Stimulated activated CD8-positive, alpha-beta memory T cell treated with anti-CD3 and anti-CD28 coated beads, Interleukin-4, amount 100 ng/mL, for 48 hours (primary cell): ENCODE data around the gene ZNF181.

Experiments
- DNase-seq: peaks from one replicate; pipeline ENCODE4 v3.0.0-alpha.2; 2020

ZNF181 gene

DNA sequence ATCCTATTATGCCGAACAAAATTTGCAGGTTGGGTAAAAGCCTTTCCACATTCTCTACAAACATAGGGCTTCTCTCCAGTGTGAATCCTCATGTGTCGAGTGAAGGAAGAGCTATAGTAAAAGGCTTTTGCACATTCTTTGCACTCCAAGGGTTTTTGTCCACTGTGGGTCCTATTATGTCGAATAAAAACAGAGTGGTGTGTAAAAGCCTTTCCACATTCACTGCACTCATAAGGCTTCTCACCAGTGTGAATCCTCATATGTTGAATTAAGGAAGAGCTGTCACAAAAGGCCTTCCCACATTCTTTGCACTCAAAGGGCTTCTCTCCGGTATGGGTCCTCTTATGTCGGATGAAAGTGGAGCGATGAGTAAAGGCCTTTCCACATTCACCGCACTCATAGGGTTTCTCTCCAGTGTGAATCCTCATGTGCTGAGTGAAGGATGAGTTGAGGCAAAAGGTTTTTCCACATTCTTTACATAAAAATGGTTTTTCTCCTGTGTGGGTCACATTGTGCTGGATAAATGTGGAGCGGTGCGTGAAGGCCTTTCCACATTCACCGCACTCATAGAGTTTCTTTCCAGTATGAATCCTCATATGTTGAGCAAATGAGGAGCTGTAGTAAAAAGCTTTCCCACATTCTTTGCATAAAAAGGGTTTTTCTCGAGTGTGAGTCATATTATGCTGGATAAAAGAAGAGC lies 25.3 kb downstream of the ZNF181 start:
- DNase-seq, result no peak

DNA sequence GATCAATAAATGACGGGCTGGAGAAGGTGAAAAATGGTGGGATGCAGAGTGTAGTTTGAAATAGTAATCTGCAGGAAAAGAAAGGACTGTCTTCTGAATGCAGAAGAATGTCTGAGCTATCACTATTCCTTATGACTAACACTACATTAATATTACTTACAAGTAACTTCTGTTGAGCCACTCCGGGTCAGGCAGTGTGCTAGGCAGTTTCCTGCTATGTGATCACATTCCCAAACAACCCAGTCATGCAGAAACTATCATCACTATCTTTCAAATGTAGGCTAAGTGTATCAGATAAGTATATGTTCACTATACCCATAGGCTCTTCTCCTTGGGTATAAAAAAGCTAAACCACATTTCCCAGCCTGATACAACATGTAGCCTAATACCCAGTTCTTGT lies 32.3 kb downstream of the ZNF181 start:
- no peak for DNase-seq

DNA sequence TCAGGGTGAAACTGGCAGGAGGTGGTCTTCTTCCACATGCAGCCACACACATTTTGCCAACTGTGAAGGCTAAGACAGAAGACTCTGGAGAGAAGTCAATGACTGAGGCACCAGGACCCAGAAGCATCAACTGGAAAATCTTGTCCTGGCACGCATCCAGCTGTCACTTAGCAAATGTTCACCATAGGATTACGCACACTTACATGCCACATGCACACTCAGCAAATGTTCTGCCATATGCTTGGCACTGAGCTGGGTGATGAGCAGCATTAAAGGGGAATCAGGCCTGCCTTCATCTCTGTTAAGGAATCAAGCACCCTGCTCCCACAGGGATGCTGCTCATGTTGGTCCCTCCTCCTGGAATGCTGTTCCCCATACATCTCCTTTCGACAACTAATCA lies 33.9 kb downstream of the ZNF181 start:
- DNase-seq, result no peak

DNA sequence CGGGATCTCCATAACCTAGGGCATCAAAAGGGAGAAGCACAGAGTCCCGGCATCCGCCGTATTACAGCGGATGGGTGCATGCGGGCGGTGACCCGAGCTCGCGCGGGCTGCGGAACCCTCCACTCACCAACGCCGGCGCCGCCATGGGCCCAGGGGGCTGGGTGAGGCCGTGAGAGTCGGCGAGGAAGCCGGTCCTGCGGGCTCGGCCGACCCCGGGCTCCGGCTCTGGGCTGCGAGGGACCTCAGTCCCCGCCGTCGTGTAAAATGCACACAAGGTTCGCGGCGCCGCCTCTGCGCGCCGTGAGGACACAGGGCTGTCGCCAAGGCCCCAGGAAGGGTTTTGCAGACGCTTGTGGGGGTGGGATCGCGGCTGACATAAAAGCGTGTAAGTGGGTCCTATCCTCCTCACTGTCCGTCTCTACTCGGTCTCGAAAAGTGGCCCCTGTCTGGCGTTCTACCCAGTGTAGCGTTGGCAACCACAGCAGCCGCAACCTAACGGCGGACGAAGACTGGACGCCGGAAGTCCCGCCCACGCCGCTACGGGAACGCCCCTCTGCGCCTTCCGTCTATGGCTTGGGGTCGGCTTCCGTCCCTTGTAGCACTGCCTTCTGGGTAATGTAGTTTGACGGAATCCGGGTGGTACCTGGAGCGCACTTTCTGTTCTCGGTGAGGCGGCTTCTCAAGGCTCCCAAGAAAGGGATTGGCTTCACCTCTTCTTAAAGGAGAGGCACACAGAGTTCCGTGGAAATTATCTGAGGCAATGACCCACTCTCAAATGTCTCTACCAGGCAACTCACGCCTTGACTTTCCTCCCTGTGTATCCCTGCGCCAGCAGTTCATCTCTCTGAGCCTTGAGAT lies 38.9 kb downstream of the ZNF181 start, which contains the start of gene ZNF599:
Gene ZNF599 (minus strand): TSS at position 519 of the 858 bp plus-strand sequence. CDS start 374 bp downstream, at position 145.
- peak; percentile 94 for DNase-seq

DNA sequence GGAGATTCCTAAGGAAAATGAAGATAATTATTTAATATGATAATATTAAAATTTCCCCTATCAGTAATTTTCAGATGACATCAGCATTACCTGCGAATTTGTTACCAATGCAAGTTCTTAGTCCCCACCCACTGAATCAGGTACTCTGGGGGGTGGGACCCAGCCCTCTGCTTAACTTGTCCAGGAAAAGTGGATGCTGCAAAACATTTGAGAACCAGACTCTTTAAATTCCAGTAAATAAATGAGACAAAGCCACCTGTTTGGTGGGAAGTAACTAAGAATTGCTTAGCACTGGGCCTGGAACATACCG lies 39.5 kb downstream of the ZNF181 start:
- no peak for DNase-seq

DNA sequence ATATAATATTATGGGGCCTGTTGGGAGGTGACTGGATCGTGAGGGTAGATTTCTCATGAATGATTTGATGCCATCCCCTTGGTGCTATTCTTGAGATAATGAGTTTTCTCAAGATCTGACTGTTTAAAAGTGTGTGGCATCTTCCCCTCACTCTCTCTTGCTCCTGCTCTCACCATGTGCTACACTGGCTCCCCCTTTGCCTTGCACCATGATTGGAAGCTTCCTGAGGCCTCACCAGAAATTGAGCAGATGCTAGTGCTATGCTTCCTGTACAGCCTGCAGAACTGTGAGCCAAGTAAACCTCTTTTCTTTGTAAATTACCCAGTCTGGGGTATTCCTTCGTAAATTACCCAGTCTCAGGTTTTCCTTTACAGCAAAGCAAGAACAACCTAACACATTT lies 40.8 kb downstream of the ZNF181 start:
- no peak for DNase-seq

DNA sequence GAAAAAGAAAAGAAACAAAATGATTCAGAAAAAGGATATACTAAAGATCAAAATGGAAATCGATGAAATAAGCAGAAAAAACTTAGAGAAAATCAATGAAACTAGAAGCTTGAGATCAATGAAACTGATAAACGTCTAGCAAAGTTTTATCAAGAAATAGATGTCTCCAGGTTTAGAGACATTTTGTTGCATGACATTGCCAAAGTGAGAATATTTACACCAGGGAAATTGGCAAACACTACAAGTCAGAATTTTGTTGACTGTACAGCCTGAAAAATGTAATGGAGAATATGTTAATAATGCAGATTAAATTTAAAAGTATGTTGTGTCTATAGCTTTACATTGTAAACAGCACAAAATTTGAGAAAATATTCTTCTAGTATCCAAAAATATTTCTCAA lies 44.3 kb downstream of the ZNF181 start:
- no peak for DNase-seq

DNA sequence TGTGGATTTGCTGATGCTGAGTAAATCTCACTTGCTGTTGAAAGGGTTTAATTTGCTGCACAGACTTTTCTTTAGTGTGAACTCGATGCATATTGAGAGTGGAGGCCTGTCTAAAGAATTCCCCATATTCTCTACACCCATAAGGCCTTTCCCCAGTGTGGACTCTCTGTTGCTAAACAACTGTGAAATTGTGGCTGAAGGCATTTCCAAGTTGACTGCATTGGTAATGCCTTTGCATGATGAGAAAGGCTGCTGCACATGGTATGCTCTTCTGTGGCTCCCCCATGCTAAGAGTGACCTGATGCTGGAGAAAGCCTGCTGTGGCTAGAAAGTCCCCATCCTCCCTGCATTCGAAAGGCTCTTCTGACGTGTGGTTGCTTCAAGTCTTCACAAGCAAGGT lies 45.6 kb downstream of the ZNF181 start:
- no peak for DNase-seq

DNA sequence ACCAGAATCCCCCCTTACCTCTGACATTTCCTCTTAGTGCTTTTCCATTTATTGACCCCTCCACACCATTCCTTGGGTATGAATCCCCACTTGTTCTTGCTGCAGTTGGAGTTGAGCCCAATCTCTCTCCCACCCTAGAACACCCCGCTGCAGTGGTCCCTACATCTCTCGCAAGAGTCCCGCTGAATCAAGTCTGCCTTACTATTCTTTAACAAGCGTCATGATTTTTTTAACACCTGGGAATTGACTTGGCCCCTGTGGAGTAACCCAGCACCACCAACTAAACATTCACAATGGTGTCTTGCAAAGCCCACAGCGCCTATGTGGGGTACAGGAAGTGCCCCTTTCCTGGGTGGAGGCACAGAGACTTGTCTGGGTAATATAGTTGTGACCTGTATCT lies 52.2 kb downstream of the ZNF181 start:
- no peak for DNase-seq

DNA sequence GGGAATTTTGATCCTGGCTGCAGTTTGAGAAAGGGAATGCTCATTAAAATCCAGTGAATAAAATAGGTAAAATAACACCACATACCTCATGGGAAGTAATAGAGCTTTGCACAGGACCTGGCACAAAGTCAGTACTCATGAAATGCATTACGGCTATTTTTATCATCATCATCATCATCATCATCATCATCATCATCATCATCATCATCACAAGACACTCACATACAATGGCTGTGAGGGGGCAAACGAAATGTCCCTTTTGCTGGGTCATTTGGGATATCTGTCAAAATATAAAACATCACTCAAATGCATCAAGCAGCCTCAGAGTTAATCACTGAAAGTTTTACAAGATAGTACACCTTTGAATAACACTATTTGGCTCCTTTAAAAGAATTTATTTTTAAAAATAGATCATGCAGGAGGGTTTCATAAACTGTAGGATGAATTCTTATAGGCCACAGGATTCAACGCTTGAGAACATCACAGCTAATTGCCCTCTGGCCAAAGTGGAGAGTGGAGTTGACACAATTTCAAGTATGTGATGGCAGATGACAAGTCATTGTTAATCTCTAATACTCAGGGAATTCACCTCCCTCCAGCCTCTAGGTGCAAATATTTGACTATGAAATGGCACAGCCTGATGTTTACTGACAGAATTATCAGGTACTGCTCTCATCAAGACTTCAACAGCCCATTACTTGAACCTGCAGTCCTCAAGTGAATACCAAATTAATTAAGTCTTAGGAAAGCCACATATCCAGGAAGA lies 53.2 kb downstream of the ZNF181 start:
- DNase-seq, result no peak

DNA sequence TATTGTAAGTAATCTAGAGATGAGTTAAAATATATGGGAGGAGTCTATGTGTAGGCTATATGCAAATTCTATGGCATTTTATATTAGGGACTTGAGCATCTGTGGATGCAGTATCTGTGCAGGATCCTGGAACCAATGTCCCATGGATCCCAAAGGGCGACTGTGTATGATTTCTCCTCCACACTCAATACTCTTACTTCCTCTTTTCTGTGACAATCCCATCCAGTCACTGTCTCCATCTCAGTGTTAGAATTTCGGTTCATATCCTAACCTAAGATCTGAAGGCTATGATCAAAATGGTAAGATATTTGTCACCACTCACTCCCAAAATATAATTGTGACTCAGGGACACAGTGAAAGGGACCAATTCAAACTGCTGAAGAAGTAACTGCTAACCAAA lies 54.0 kb downstream of the ZNF181 start:
- no peak for DNase-seq

DNA sequence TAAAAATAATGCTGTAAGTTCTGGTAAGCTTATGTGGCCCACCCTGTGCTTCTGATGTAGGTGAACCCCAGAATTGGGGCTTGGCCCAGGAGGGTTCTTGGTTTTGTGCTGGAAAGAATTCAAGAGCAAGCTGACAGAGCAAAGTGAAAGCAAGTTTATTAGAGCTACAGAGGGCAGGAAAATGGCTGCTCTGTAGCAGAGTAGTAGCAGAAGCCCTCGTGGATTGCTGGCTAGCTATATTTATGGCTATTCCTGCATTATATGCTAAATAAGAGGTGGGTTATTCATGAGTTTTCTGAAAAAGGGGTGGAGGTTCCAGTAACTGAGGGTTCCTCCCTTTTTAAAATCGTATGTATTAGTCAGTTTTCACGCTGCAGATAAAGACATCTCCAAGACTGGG lies 59.5 kb downstream of the ZNF181 start:
- no peak for DNase-seq

DNA sequence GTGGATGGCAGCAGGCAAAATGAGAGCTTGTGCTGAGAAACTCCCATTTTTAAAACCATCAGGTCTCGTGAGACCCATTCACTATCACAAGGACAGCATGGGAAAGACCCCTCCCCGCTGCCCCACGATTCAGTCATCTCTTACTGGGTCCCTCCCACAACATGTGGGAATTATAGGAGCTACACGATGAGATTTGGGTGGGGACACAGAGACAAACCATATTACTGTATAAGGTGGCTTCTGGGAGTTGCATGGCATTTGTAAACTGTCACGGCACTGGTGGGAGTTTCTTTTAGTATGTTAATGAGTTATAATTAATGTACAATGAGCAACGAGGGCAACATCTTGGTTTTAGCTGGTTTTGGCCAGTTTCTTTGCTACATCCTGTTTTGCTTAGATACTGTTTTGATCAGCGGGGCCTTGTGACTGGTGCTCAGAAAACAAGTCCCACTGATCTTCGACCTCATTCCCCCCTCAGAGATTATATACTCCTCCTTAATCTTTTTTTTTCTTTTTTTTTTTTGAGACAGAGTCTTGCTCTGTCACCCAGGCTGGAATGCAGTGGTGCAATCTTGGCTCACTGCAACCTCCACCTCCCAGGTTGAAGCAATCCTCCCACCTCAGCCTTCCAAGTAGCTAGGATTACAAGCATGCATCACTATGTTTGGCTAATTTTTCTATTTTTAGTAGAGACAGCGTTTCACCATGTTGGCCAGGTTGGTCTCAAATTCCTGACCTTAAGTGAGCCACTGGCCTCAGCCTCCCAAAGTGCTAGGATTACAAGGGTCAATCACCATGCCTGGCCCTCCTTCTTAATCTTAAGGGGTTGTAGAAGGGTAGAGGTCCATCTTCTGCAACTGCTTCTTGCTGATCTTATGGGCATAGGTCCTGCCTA lies 60.3 kb downstream of the ZNF181 start:
- DNase-seq, result no peak
